Ovary (tissue), 3 donors: ENCODE measurements around the gene FYN.

ENCODE experiments used
- CTCF ChIP-seq, 3 donors: fragments of 450-650 bp in 2 of 3; fragments of 200-600 bp in 1 of 3; IDR thresholded peaks; one replicate each; pipeline versions ENCODE4 v1.5.1 to v1.8.0; 2016 to 2022; ENCODE audit warnings: antibody characterized with exemption in 3 of 3, mild to moderate bottlenecking in 1 of 3
- EP300 ChIP-seq: sonication (generic); formaldehyde crosslinking; IDR thresholded peaks from one replicate; pipeline ENCODE4 v1.6.1; 2017; ENCODE audit warnings: antibody characterized with exemption
- POLR2A ChIP-seq: fragments of 450-650 bp; IDR thresholded peaks from one replicate; pipeline ENCODE4 v1.6.1; 2017; ENCODE audit warnings: antibody characterized with exemption, mild to moderate bottlenecking, moderate library complexity
- donor health status: DM: no; HTN: no; CAD: no.

- TF ChIP-seq CTCF (IDR thresholded peaks at IDR 0.05) (no peak), POLR2A (no peak), EP300 (no peak)
Observed at GRCh38 chr6:111718990-111719389, 154.3 kb downstream of the FYN start.
